Esophagus muscularis mucosa (tissue), 4 donors: Measurements from ENCODE around the gene ACSM3. TPM values are rescaled to one million over a fixed set of nuclear protein-coding genes. Genes with fewer than 3 reads are reported as not detected.

Source experiments
- DNase-seq: peaks from one replicate; pipeline ENCODE4 v3.0.0-alpha.2; 2017; ENCODE audit errors: extremely low spot score
- H3K27ac ChIP-seq, 4 donors: fragments of 200-600 bp; sonication (generic); replicated peaks in 1 of 4; 1 replicate in 3 of 4; 2 replicates in 1 of 4; pipeline ENCODE4 v1.5.1; 2016 to 2019; ENCODE audit warnings: mild to moderate bottlenecking in 1 of 4
- H3K27me3 ChIP-seq, 4 donors: fragments of 200-600 bp; sonication (generic); one replicate each; pipeline versions ENCODE4 v1.5.1 to v1.6.0; 2016 to 2019
- H3K36me3 ChIP-seq, 4 donors: fragments of 200-600 bp; sonication (generic); one replicate each; pipeline ENCODE4 v1.5.1; 2016 to 2019
- H3K4me1 ChIP-seq, 4 donors: fragments of 200-600 bp; sonication (generic); one replicate each; pipeline ENCODE4 v1.5.1; 2016 to 2019
- H3K4me3 ChIP-seq, 4 donors: fragments of 200-600 bp; sonication (generic); 1 replicate in 2 of 4; 2 replicates in 2 of 4; pipeline ENCODE4 v1.5.1; 2016 to 2019; ENCODE audit warnings: mild to moderate bottlenecking in 4 of 4, moderate library complexity in 1 of 4
- H3K9me3 ChIP-seq, 4 donors: fragments of 200-600 bp; sonication (generic); 1 replicate in 3 of 4; 2 replicates in 1 of 4; pipeline ENCODE4 v1.5.1; 2016 to 2019
- CTCF ChIP-seq, 3 experiments: fragments of 200-600 bp in 2 of 3; fragments of 450-650 bp in 1 of 3; sonication (generic) in 2 of 3; IDR thresholded peaks; one replicate each; pipeline ENCODE4 v1.5.1; 2017 to 2019; ENCODE audit warnings: antibody characterized with exemption in 3 of 3, mild to moderate bottlenecking in 2 of 3, moderate library complexity in 1 of 3
- EP300 ChIP-seq: sonication (generic); formaldehyde crosslinking; IDR thresholded peaks from one replicate; pipeline ENCODE4 v1.6.1; 2017; ENCODE audit warnings: antibody characterized with exemption
- POLR2A ChIP-seq: fragments of 450-650 bp; IDR thresholded peaks from one replicate; pipeline ENCODE4 v1.6.1; 2017; ENCODE audit warnings: antibody characterized with exemption, moderate library complexity, mild to moderate bottlenecking, low read depth
- POLR2AphosphoS5 ChIP-seq, 2 donors: sonication (generic); formaldehyde crosslinking; IDR thresholded peaks; one replicate each; pipeline ENCODE4 v1.6.1; 2017; ENCODE audit warnings: antibody characterized with exemption in 2 of 2
- WGBS: methylation state at CpG from one replicate; pipeline ENCODE4 v1.1.5; 2018; 5-methylcytosine and 5-hydroxymethylcytosine counted together
- intact Hi-C: fragments of 100-400 bp; cut with DNase I; formaldehyde crosslinking; loops from one replicate; pipeline ENCODE4 v1.15.1; 2023
- total RNA-seq, 4 donors: library from RNA; depleted of rRNA; stranded (reverse); fragments of >200 nt; gene quantifications; one replicate each; pipeline versions ENCODE4 v1.1.0 to v1.2.1, GENCODE V29; 2016

Gene ACSM3
- total RNA-seq, 4 donors from 2014 or later, result 4.3 to 11.0 (median 5.9) TPM

GRCh38 chr16:20807862-20808261 lies 44.0 kb downstream of the ACSM3 start:
- intact Hi-C loops, result no loop called here
- 86% methylated on average over 11 of the region's 11 CpGs for WGBS
- TF ChIP-seq CTCF (IDR thresholded peaks at IDR 0.05), result no peak
- TF ChIP-seq POLR2A, result no peak
- TF ChIP-seq POLR2AphosphoS5 (IDR thresholded peaks at IDR 0.05), result no peak
- no peak for TF ChIP-seq EP300

GRCh38 chr16:20811889-20812439 lies 48.1 kb downstream of the ACSM3 start:
- WGBS, result 94% methylated on average over 10 of the region's 10 CpGs
- no peak overlapping the region for H3K4me3 ChIP-seq
- intact Hi-C loops, result no loop called here
- TF ChIP-seq POLR2A (no peak), CTCF (IDR thresholded peaks at IDR 0.05) (no peak), EP300 (no peak), POLR2AphosphoS5 (IDR thresholded peaks at IDR 0.05) (no peak)
- H3K4me1 ChIP-seq, result peaks cover 0 to 9% (median 6%) of the 10 kb centered on the region in 4 donors
- peaks cover 0 to 8% (median 0%) of the 10 kb centered on the region in 4 donors for H3K36me3 ChIP-seq
- no peaks in the 10 kb centered on the region for H3K9me3 ChIP-seq
- H3K27me3 ChIP-seq, result no peaks in the 10 kb centered on the region
- H3K27ac ChIP-seq, result no peak overlapping the region
- no peak for DNase-seq

More at GRCh38 chr16:20807862-20808261, 44.0 kb downstream of the ACSM3 start:
- Histone ChIP-seq H3K4me3 (no peak overlapping the region), H3K27ac (no peak overlapping the region), H3K27me3 (no peaks in the 10 kb centered on the region), H3K9me3 (no peaks in the 10 kb centered on the region), H3K4me1 (peaks cover 5 to 24% (median 20%) of the 10 kb centered on the region in 4 donors), H3K36me3 (no peaks in the 10 kb centered on the region)
- DNase-seq, result no peak

GRCh38 chr16:20812510-20812909 lies 48.7 kb downstream of the ACSM3 start:
- Histone ChIP-seq H3K9me3 (no peaks in the 10 kb centered on the region), H3K27ac (no peak overlapping the region), H3K4me1 (peaks cover 0 to 3% (median under 1%) of the 10 kb centered on the region in 4 donors), H3K4me3 (no peak overlapping the region), H3K27me3 (no peaks in the 10 kb centered on the region), H3K36me3 (peaks cover 0 to 8% (median 0%) of the 10 kb centered on the region in 4 donors)
- DNase-seq, result no peak
- TF ChIP-seq CTCF (IDR thresholded peaks at IDR 0.05), result no peak
- no peak for TF ChIP-seq POLR2A
- TF ChIP-seq EP300, result no peak
- TF ChIP-seq POLR2AphosphoS5 (IDR thresholded peaks at IDR 0.05), result no peak
- intact Hi-C loops, result no loop called here
- 82% methylated on average over 2 of the region's 2 CpGs for WGBS

GRCh38 chr16:20814784-20815183 lies 51.0 kb downstream of the ACSM3 start:
- intact Hi-C loops, result no loop called here
- no peaks in the 10 kb centered on the region for H3K9me3 ChIP-seq
- TF ChIP-seq POLR2A (no peak), CTCF (IDR thresholded peaks at IDR 0.05) (no peak)
- 78% methylated on average over 4 of the region's 4 CpGs for WGBS
- H3K4me3 ChIP-seq, result no peak overlapping the region
- H3K27ac ChIP-seq, result no peak overlapping the region
- H3K4me1 ChIP-seq, result no peaks in the 10 kb centered on the region
- no peak for DNase-seq
- H3K27me3 ChIP-seq, result no peaks in the 10 kb centered on the region
- peaks cover 0 to 8% (median 0%) of the 10 kb centered on the region in 4 donors for H3K36me3 ChIP-seq

- no peak overlapping the region for H3K27ac ChIP-seq
- H3K4me1 ChIP-seq, result no peaks in the 10 kb centered on the region
- no peak overlapping the region for H3K4me3 ChIP-seq
- 94% methylated on average over 4 of the region's 4 CpGs for WGBS
- no peak for TF ChIP-seq POLR2A
- H3K9me3 ChIP-seq, result no peaks in the 10 kb centered on the region
- intact Hi-C loops, result no loop called here
- peaks cover 0 to 25% (median 0%) of the 10 kb centered on the region in 4 donors for H3K36me3 ChIP-seq
- DNase-seq, result no peak
- no peaks in the 10 kb centered on the region for H3K27me3 ChIP-seq
Observed at GRCh38 chr16:20818929-20819585, 55.2 kb downstream of the ACSM3 start.
